Stimulated activated CD8-positive, alpha-beta memory T cell treated with anti-CD3 and anti-CD28 coated beads, Interleukin-12 subunit alpha, Interleukin-12 subunit beta, amount 100 ng/mL, for 24 hours (primary cell): ENCODE measurements around the gene SASS6.
A peak's percentile ranks its signal among the peaks of the same experiment; 100 is the strongest.

Experiments
- DNase-seq: peaks from one replicate; pipeline ENCODE4 v3.0.0-alpha.2; 2020; ENCODE audit errors: extremely low read depth

SASS6 gene

DNA sequence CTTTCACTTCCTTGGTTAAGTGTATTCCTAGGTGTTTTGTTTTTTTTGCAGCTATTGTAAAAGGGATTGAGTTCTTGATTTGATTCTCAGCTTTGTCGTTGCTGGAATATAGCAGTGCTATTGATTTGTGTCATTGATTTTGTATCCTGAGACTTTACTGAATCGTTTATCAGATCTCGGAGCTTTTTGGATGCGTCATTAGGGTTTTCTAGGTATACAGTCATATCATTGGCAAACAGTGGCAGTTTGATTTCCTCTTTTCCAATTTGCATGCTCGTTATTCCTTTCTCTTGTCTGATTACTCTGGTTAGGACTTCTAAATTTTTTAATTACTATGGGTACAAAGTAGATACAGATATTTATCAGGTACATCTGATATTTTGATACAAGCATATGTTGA, 87.5 kb downstream of the SASS6 start:
- DNase-seq: no peak

GRCh38 chr1:100039591-100039990, 93.1 kb downstream of the SASS6 start:
- no peak for DNase-seq

GRCh38 chr1:100038660-100039287, 94.0 kb downstream of the SASS6 start:
- DNase-seq: peak; percentile 56

DNA sequence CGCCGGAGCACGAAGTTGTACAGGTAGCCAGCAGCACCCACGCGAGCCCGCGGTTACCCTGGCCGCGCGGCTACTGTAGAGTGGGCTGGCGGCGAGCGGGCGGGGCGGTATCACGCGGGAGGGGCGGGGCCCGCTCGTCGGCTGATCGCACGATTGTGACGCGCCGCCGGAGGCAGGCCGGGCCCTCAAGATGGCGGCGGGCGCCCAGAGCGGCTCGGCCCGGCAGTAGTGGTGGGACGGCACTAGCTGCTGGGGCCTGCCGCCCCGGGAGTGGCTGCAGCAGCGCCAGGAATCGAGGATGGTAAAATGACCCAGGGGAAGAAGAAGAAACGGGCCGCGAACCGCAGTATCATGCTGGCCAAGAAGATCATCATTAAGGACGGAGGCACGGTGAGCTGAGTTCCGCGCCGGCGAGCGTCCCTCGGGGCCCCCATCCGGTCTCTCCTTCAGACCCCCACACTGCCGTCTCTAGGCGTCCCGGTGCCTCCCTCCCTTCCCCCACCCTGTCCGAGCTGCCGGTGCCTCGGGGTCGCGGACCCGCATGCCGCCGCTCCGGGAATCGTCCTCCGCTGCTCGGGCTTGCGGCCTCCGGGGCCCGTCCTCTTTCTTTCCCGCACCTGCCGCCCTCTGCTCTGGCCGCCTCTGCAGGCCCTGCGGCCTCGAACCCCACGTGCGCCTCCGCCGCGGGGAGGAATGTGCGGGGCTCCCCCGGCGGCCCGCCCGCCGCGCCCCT, 94.6 kb downstream of the SASS6 start:
- DNase-seq: peak; percentile 73

DNA sequence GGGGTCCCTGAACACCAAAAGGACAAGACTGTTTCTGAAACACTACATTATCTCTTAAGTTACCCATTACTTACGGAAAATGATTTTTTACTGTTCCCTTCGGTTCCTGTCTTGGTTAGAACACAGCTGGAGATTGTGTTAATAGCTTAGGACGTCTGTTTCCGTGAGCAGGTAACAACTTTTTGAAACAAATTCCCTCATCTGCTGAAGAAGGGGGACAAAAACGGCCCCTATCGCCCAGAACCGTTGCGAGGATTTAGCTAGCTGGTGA, 95.1 kb downstream of the SASS6 start:
- DNase-seq: no peak

DNA sequence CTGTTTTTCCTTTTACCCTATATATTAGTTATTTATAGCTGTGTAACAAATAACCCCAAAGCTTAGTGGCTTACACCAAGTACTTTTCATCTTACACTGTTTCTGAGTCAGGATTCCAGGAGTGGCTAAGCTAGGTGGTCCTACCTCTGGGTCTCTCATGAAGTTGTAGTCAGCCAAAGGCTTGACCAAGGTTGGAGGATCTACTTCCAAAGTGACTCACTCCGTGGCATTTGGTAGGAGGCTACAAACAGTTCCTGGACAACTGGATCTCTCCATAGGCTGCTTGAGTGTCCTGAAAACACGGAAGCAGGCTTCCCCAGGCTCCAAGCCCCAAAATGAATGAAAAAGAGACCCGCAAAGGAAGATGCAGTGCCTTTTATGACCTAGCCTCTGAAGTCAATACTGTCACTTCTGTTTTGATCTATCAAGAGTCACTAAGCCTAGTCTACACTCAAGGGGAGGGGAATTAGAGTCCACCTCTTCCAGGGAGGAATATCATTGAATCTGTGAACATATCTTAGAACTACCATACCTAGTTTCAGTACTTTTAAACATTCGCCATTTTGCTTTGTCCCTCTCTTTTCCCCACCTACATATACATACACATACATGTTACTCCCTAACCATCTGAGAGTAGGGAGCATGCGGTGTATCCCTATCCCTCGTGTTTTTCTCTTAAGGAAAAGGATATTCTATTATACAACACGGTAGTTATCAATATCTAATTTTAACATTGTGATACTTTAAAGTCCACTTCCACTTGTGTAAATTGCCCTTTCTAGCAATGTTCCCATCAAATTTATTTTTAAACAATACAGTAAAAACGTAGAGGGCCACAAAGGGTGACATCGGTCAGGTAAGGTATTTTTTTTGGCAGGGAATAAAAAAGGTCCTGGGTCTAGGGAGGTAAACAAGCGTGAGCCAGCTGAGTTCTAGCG, 95.7 kb downstream of the SASS6 start:
- no peak for DNase-seq

- DNase-seq: no peak
These were observed 97.5 kb downstream of the SASS6 start for GRCh38 chr1:100035214-100035613.

DNA sequence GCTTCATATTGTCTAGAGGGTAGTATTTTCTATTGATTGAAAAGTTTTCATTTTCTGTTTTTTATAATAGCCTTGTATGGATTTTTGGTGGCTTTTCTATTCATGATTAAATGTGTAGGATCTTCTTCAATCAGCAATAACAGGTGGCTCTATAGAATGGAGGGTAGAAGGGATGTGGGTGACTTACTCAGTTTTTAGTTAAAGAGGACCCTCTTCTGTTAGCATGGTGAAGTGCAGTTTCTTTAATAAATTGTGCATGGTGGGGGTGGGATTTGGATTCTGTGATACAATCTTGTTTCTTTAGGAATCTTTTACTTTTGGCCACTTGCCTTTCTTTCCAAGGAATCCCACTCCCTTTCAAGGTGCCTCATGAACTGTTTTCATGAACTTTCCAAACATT, 98.3 kb downstream of the SASS6 start:
- DNase-seq: no peak
